Measurements from ENCODE around the gene SPINK7.

The SPINK7 gene

GRCh38 chr5:148335259-148335658 lies 23.0 kb downstream of the SPINK7 start, which contains the start of gene SPINK9:
Gene SPINK9 (plus strand): TSS chr5:148335559. CDS start chr5:148335614, 55 bp downstream.
- DNase-seq (ENCODE audit: low spot score) = no peak
- TF ChIP-seq CTCF (IDR thresholded peaks at IDR 0.05; ENCODE audit: extremely low read depth, missing control alignments) = no peak

GRCh38 chr5:148336704-148337435 lies 24.6 kb downstream of the SPINK7 start:
- no peak for DNase-seq (ENCODE audit: low spot score)
- no peak for TF ChIP-seq CTCF (IDR thresholded peaks at IDR 0.05; ENCODE audit: extremely low read depth, missing control alignments)

GRCh38 chr5:148342371-148343045 lies 30.3 kb downstream of the SPINK7 start:
- no peak for DNase-seq (ENCODE audit: low spot score)
- no peak for TF ChIP-seq CTCF (IDR thresholded peaks at IDR 0.05; ENCODE audit: extremely low read depth, missing control alignments)

- DNase-seq (ENCODE audit: low spot score) = no peak
- TF ChIP-seq CTCF (IDR thresholded peaks at IDR 0.05; ENCODE audit: extremely low read depth, missing control alignments) = no peak
Measured at GRCh38 chr5:148343046-148343407, 30.8 kb downstream of the SPINK7 start.

- TF ChIP-seq CTCF (IDR thresholded peaks at IDR 0.05; ENCODE audit: extremely low read depth, missing control alignments) = no peak
- no peak for DNase-seq (ENCODE audit: low spot score)
Measured at GRCh38 chr5:148343603-148344487, 31.6 kb downstream of the SPINK7 start.

- DNase-seq (ENCODE audit: low spot score) = no peak
- TF ChIP-seq CTCF (IDR thresholded peaks at IDR 0.05; ENCODE audit: extremely low read depth, missing control alignments) = no peak
Measured at GRCh38 chr5:148347706-148348105, 35.5 kb downstream of the SPINK7 start.
